GM10248 (cell line): ENCODE results near the gene RNLS.

Experiments used
- CTCF ChIA-PET: fragments of 300-600 bp; sonication (Branson Sonifier 250); formaldehyde crosslinking; extraction: SDS; loops from one replicate; lab custom pipeline; 2021; ENCODE audit warnings: antibody characterized with exemption; lab: Yijun Ruan, JAX
- POLR2A ChIA-PET: fragments of 350-650 bp; sonication (Branson Sonifier 250); formaldehyde crosslinking; extraction: SDS; loops from one replicate; lab custom pipeline; 2020; ENCODE audit warnings: antibody characterized with exemption; lab: Yijun Ruan, JAX
- DNase-seq: peaks from one replicate; pipeline ENCODE4 v3.0.0; 2012; ENCODE audit errors: extremely low spot score
- CTCF ChIP-seq: IDR thresholded peaks from 2 replicates; pipeline ENCODE4 v1.5.1; 2012; ENCODE audit warnings: mild to moderate bottlenecking, low read depth; ENCODE audit errors: extremely low read depth, missing control alignments, control extremely low read depth

RNLS gene

GRCh38 chr10:88472540-88472939 lies 110.6 kb downstream of the RNLS start:
- ChIA-PET CTCF (no interaction called here), POLR2A (no interaction called here)
- DNase-seq = no peak
- TF ChIP-seq CTCF = no peak

GRCh38 chr10:88471899-88472298 lies 111.2 kb downstream of the RNLS start:
- DNase-seq = no peak
- ChIA-PET POLR2A (no interaction called here), CTCF (interaction anchor here (1.4 kb wide), 1 partner anchor 11 kb away, joined by 3 read pairs; no protein-coding TSS in a partner anchor)
- TF ChIP-seq CTCF = no peak

DNA sequence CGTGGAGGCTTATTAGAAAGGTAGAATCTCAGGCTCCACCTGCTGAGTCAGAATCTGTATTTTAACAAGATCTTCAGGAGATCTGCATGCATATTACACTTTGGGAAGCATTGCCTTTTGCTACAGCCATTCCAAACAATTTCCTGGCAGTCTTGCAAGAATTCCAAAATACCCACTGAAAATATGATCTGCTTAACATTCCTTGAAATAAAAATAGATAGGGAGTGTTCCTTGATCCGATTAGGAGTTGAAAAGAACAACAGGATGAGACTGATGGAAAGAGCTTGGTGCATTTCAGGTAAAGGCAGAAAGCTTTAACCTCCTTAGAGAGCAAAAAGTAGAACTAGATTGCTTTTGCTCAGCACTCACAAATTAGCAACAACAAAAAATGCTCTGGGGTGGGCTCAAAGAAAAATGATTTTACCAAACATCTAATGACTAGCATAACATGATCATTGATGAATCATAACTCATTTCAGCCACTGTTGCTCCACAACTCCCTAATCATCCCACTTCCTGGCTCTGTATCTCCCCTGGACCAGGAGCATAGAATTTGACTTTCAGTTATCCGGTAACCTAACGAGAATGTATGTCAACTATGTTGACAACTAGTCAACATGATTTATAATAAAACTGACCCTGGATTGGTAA lies 115.2 kb downstream of the RNLS start:
- POLR2A ChIA-PET = no interaction called here
- CTCF ChIA-PET = interaction anchor here (1.7 to 1.9 kb wide), 2 partner anchors 10 to 79 kb away, joined by 4 to 7 read pairs; no protein-coding TSS in a partner anchor
- no peak for TF ChIP-seq CTCF
- no peak for DNase-seq

DNA sequence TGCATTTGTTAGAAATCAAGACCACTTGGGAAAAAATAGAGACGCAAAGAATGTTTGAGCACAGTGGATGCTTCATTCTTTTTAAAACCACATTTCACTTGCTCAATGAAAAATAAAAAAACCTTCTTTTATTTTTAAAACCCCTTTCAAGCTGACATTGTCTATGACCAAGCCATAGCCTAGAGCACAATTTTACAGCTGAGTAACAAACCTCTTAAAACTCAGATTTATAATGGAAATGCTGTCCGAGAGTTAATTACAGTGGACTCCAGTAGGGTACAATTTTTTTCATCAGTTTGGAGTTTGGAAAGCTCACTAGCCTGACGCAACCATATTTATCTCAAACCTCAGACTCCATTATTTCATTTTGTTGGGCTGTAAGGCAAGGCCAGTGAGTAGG lies 116.3 kb downstream of the RNLS start:
- no peak for TF ChIP-seq CTCF
- CTCF ChIA-PET = interaction anchor here (0.8 to 1.5 kb wide), 4 partner anchors 8 to 41 kb away, joined by 3 to 4 read pairs (median 3); no protein-coding TSS in a partner anchor
- no peak for DNase-seq
- POLR2A ChIA-PET = no interaction called here

DNA sequence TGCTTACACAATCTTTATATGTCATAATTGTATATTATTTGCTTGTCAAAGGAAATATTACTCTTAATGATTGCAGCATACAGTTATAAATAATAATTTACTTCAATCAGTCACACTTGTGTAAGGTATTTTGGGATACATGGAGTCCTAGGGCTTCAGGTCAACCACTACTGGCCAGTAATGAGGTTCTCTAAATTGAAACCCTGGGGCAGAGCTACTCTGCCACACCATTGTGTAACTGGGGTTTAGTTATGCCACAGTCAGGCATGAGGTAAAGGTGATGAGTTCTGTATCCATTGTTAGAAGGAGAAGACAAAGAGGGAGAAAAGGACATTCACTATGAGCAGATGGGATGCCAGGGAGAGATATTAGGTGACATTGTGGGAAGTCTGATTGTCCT lies 117.4 kb downstream of the RNLS start:
- no peak for TF ChIP-seq CTCF
- CTCF ChIA-PET = interaction anchor here (0.8 to 1.2 kb wide), 2 partner anchors 9 to 12 kb away, joined by 3 to 4 read pairs; no protein-coding TSS in a partner anchor
- POLR2A ChIA-PET = no interaction called here
- no peak for DNase-seq

DNA sequence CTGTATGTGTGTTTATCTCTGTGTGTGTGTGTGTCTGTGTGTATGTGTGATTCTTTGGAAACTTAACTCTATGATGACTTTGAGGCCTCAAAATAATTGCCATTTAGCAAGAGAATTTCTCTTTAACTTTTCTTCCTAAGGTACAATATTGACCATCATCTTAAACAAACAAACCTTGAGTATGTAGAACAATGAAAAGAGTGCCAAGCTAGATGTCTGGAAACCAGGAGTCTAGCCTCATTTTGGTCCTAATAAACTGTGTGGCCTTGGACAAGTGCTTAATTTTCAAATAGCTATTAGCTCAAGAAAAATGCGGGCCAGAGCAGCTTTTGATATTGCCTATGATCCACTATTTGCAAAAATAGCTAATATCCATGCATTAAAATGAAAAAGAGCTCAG lies 119.3 kb downstream of the RNLS start:
- TF ChIP-seq CTCF = no peak
- no peak for DNase-seq

More for the DNA sequence above, 119.3 kb downstream of the RNLS start:
- CTCF ChIA-PET = interaction anchor here (1.2 kb wide), 1 partner anchor 74 kb away, joined by 4 read pairs; no protein-coding TSS in a partner anchor
- POLR2A ChIA-PET = no interaction called here
